Measurements from ENCODE around the gene SRSF3. TPM values are rescaled to one million over a fixed set of nuclear protein-coding genes. Genes with fewer than 3 reads are reported as not detected.

Gene SRSF3
- total RNA-seq, 1 experiment from 2014 or later, result 255 TPM

- DNase-seq (ENCODE audit: low spot score), result no peak
Observed at GRCh38 chr6:36622901-36623546, 28.9 kb downstream of the SRSF3 start.

DNA sequence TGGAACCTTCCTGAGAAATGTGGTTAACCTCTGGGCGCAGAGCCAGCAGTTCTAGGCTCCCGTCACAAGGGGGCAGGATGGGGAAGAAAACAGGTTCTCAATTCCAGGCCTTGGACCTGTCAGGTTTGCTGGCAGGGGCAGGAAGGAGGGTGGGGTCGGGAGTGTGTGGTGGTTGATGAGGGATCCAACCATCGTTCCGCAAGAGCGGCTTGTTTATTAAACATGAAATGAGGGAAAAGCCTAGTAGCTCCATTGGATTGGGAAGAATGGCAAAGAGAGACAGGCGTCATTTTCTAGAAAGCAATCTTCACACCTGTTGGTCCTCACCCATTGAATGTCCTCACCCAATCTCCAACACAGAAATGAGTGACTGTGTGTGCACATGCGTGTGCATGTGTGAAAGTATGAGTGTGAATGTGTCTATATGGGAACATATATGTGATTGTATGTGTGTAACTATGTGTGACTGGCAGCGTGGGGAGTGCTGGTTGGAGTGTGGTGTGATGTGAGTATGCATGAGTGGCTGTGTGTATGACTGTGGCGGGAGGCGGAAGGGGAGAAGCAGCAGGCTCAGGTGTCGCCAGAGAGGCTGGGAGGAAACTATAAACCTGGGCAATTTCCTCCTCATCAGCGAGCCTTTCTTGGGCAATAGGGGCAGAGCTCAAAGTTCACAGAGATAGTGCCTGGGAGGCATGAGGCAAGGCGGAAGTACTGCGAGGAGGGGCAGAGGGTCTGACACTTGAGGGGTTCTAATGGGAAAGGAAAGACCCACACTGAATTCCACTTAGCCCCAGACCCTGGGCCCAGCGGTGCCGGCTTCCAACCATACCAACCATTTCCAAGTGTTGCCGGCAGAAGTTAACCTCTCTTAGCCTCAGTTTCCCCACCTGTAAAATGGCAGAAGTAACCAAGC, 29.6 kb downstream of the SRSF3 start:
- DNase-seq (ENCODE audit: low spot score), result peak; percentile 71

GRCh38 chr6:36624461-36625157, 30.4 kb downstream of the SRSF3 start:
- no peak for DNase-seq (ENCODE audit: low spot score)

DNA sequence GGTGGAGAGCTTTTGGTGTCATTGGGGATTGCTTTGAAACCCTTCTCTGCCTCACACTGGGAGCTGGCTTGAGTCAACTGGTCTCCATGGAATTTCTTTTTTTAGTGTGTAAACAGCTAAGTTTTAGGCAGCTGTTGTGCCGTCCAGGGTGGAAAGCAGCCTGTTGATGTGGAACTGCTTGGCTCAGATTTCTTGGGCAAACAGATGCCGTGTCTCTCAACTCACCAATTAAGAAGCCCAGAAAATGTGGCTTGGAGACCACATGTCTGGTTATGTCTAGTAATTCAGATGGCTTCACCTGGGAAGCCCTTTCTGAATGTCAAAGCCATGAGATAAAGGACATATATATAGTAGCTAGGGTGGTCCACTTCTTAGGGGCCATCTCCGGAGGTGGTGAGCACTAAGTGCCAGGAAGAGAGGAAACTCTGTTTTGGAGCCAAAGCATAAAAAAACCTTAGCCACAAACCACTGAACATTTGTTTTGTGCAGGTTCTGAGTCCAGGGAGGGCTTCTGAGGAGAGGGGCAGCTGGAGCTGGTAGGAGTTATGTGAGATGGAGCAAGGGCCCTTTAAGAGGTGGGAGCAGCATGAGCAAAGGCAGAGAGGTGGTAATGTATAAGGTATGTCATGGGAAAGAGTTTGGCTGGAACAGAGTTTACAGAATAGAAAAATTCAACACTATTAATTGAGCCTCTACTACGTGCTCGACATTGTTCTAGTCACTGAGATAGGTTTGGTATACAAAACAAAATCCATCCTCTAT, 31.2 kb downstream of the SRSF3 start:
- DNase-seq (ENCODE audit: low spot score), result no peak

- DNase-seq (ENCODE audit: low spot score), result no peak
Observed at GRCh38 chr6:36626636-36627035, 32.5 kb downstream of the SRSF3 start.

DNA sequence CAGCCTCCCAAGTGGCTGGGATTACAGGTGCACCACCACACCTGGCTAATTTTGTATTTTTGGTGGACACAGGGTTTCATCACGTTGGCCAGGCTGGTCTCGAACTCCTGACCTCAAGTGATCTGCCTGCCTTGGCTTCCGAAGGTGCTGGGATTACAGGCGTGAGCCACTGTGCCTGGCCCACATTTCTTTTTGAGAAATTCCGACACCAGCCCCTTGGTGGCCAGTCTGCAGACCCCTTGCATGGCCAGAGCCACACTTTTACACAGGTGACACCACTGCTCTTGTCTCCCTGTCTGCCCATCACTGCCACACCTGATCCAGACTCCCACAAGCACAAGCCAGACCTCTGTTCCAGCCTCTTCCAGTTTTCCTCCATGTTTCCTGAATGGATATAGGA, 33.0 kb downstream of the SRSF3 start:
- no peak for DNase-seq (ENCODE audit: low spot score)

DNA sequence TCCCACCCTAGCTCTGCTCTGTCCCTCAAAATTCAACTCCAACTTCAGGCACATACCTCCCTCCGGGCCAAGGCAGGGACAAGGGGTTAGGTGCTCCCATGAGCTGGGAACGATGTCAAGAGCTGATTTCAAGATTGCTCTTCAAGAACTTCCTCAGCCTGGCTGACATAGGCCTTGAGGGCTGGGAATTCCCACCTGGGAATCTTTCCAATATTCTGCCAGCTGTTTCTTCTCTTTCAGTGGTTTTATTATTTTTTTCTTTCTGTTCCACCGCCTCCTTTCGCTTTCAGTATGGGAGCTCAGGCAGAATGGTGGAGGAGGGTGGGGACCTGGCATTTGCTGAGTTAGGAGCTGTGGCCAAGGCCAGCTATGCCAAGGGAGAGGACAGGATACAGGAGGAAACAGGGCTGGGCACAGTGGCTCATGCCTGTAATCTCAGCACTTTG, 33.7 kb downstream of the SRSF3 start:
- peak; percentile 85 for DNase-seq (ENCODE audit: low spot score)

- DNase-seq (ENCODE audit: low spot score), result no peak
Observed at GRCh38 chr6:36629784-36630183, 35.6 kb downstream of the SRSF3 start.

DNA sequence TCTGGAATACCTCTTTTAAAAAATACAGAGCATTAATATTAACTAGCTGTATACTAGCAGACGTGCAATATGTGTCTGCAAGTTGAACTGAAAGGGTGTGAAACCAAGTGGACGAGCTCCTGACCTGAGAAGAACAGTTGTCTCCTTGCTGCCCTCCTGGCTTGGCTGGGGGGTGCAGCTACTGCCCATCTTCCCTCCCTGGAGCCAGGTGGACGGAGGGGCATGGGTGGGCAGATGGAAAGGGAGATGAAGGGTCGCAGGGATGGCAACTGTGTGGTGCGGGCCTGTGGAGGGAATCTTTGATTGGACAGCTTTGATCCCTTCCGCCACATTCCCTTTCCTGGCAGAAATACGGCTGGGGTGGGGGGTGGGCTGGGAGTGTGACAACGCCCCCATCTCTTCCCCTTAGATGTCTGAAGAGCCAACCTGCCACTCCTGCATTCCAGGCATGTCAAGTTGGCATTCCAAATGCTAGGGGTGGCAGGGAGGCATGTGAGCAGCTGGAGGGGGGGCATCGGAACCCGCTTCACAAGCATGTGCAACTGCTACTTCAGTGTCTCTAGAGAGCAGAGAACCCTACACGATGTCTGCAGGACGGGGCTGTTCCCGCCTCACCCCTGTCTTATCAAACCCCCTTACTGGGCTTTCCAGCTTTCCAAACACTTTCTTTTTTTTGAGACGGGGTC, 37.3 kb downstream of the SRSF3 start:
- no peak for DNase-seq (ENCODE audit: low spot score)

- no peak for DNase-seq (ENCODE audit: low spot score)
Observed at GRCh38 chr6:36633370-36633769, 39.2 kb downstream of the SRSF3 start.

DNA sequence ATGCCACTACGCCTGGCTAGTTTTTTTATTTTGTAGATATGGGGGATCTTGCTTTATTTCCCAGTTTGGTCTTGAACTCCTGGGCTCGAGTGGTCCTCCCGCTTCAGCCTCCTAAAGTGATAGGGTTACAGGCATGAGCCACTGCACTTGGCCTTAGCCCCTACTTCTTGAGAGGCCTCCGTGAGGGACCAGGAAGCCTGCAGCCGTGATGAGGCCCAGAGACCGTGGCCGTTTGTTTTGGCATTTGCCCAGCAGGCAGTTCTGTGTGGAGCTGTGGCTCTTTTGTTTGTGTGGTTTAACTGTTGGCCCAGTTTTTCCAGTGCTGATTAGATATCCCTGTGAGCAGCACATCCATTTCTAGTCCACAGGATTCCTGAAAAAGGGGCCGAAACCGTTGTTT, 39.8 kb downstream of the SRSF3 start:
- no peak for DNase-seq (ENCODE audit: low spot score)

DNA sequence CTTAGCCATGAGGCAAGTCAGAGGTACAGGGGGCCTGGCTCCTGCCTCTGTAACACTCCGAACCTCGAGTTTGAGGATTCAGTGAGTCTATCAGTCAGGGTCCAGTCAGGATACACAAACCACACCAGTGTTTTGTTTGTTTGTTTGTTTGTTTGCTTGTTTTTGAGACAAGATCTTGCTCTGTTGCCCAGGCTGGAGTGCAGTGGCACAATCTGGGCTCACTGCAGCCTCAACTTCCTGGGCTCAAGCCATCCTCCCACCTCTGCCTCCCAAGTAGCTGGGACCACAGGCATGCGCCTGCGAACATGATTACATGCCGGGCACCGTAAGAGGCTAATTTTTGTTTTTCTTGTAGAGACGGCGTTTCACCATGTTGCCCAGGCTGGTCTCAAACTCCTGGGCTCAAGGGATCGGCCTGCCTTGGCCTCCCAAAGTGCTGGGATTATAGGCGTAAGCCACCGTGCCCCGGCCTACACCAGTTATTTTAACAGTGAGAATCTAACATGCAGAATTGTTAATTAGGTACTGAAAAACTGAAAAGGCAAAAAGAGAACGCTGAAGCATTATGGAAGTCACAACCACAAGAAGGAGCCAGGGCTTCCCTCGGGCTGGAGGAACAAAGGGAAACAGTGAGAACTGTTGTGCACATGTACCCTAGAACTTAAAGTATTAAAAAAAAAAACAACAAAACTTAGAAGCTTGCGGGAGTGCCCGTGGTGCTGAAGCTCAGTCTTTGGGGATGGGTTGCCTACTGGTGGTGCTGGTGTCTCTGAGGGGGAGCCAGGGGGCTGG, 40.4 kb downstream of the SRSF3 start:
- no peak for DNase-seq (ENCODE audit: low spot score)

GRCh38 chr6:36636283-36636682, 42.1 kb downstream of the SRSF3 start:
- DNase-seq (ENCODE audit: low spot score), result no peak

DNA sequence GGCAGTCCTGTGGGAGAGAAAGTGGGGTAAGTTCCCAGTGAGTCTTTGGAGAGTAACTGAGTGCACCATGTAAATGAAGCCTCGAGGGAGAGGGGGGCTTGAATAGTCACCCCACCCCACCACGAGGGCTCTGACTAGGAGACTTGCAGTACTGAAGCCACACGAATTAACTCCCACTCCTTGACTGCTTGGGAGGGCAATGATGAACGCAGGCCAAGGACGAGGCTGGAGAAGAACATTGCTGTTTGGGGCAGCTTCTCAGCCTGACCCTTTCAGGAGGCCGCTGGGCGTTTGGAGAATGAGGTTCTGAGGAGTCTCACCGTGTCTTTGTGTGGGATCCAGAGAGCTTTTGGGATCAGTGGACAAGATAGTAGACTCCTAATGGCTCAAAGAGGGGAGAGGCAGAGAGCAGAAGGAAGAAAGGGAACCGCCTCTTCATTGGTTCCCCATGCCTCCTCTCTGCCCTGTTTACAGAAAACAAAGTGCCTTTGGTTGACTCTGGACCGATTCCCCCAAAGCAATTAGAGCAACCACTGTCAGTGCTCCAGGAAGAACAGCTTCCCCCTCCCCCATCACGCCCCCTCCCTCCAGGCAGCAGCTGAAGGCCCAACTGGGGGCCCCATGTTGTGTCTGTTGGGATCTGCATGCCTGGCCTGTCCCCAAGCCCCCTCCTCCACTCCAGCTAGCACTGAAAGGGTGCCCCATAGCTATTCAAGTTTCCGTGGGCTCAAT, 42.7 kb downstream of the SRSF3 start:
- no peak for DNase-seq (ENCODE audit: low spot score)

- no peak for DNase-seq (ENCODE audit: low spot score)
Observed at GRCh38 chr6:36638579-36638978, 44.4 kb downstream of the SRSF3 start.

DNA sequence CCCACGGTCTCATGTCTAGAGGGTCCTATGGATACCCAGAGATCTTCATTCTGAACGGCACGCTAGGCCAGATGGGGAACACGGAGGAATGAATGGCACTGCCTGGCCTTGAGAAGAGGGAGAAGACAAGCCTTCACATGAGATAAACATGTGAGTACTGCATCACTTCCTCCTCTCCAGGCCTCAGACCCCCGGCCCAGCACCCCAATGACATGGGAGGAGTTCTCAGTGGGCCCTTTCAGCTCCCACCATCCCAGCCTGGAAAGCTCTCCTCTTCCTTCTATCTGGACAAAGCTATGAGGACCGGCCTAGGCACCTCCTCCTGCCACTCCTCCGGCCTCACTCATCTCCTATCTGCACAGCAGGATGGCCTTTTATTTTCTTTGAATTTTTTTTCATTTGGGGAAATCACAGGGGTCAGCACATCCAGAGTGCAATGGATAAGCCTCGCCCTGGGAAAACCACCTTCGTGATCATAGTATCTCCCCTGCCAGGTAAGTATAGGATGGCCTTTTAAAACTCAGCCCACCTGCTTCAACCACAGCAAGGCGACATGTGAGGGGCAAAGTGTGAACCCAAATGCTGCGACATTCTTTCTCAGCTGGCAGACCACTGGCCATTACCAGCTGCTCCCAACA, 45.1 kb downstream of the SRSF3 start:
- no peak for DNase-seq (ENCODE audit: low spot score)

- no peak for DNase-seq (ENCODE audit: low spot score)
Observed at GRCh38 chr6:36641543-36641942, 47.4 kb downstream of the SRSF3 start.

GRCh38 chr6:36642913-36643817, 49.0 kb downstream of the SRSF3 start:
- DNase-seq (ENCODE audit: low spot score), result peak; percentile 93
